Transverse colon (tissue), 4 donors: Measurements from ENCODE around the gene NOBOX. TPM values are rescaled to one million over a fixed set of nuclear protein-coding genes. Genes with fewer than 3 reads are reported as not detected.

Experiments
- DNase-seq: peaks from one replicate; pipeline ENCODE4 v3.0.0-alpha.2; 2019
- H3K27ac ChIP-seq, 4 donors: fragments of 200-600 bp; sonication (generic); 2 replicates each; pipeline ENCODE4 v1.5.1; 2016 to 2018; ENCODE audit warnings: inconsistent platforms in 4 of 4
- H3K27me3 ChIP-seq: fragments of 200-600 bp; sonication (generic); 2 replicates; pipeline ENCODE4 v1.5.1; 2017; ENCODE audit warnings: inconsistent platforms
- H3K36me3 ChIP-seq, 4 donors: fragments of 200-600 bp; sonication (generic); 2 replicates each; pipeline ENCODE4 v1.5.1; 2017 to 2019; ENCODE audit warnings: inconsistent platforms in 4 of 4
- H3K4me1 ChIP-seq, 4 donors: fragments of 200-600 bp; sonication (generic); 2 replicates each; pipeline ENCODE4 v1.5.1; 2017 to 2020; ENCODE audit warnings: inconsistent platforms in 4 of 4
- H3K4me3 ChIP-seq, 4 donors: fragments of 200-600 bp; sonication (generic); 1 replicate in 1 of 4; 2 replicates in 3 of 4; pipeline versions ENCODE4 v1.5.1 to v1.6.1; 2017 to 2019; ENCODE audit warnings: inconsistent platforms in 4 of 4
- H3K9me3 ChIP-seq, 2 donors: fragments of 200-600 bp; sonication (generic); 2 replicates each; pipeline ENCODE4 v1.5.1; 2017 to 2019; ENCODE audit warnings: inconsistent platforms in 2 of 2
- EP300 ChIP-seq: sonication (generic); formaldehyde crosslinking; IDR thresholded peaks from one replicate; pipeline ENCODE4 v1.6.1; 2017; ENCODE audit warnings: antibody characterized with exemption, low read depth
- POLR2A ChIP-seq: fragments of 450-650 bp; IDR thresholded peaks from one replicate; pipeline ENCODE4 v1.6.1; 2016; ENCODE audit warnings: antibody characterized with exemption, mild to moderate bottlenecking, moderate library complexity
- POLR2AphosphoS5 ChIP-seq, 3 donors: sonication (generic); formaldehyde crosslinking; IDR thresholded peaks; one replicate each; pipeline ENCODE4 v1.6.1; 2016; ENCODE audit warnings: antibody characterized with exemption in 3 of 3
- WGBS, 2 donors: methylation state at CpG; one replicate each; pipeline ENCODE4 v1.1.5; 2018; ENCODE audit warnings: low coverage in 1 of 2; 5-methylcytosine and 5-hydroxymethylcytosine counted together
- in situ Hi-C, 4 donors: fragments of 200-750 bp; cut with MboI; loops; one replicate each; pipeline versions ENCODE4 v1.15.0 to v1.15.1; 2017; ENCODE audit warnings: low sequenced_read_pairs in 3 of 4, low pct_ligation_motif_present in 1 of 4, low pct_unique_long_range_greater_than_20kb in 1 of 4
- intact Hi-C: fragments of 100-400 bp; cut with DNase I; formaldehyde crosslinking; loops from one replicate; pipeline ENCODE4 v1.15.1; 2023; ENCODE audit warnings: low total_unique reads
- total RNA-seq, 4 donors: library from RNA; depleted of rRNA; stranded (reverse); fragments of >200 nt; gene quantifications; one replicate each; pipeline ENCODE4 v1.1.0, GENCODE V29; 2016
- TF ChIP-seq, protein P1 (sequence below), 5 experiments: fragments of 200-600 bp in 3 of 5; fragments of 450-650 bp in 2 of 5; sonication (generic) in 3 of 5; IDR thresholded peaks; 1 replicate in 2 of 5; 2 replicates in 3 of 5; pipeline ENCODE4 v1.5.1; 2016 to 2017; ENCODE audit warnings: antibody characterized with exemption in 5 of 5, inconsistent platforms in 3 of 5, mild to moderate bottlenecking in 2 of 5, moderate library complexity in 1 of 5

NOBOX gene
- total RNA-seq, 4 donors from 2014 or later: not detected

DNA sequence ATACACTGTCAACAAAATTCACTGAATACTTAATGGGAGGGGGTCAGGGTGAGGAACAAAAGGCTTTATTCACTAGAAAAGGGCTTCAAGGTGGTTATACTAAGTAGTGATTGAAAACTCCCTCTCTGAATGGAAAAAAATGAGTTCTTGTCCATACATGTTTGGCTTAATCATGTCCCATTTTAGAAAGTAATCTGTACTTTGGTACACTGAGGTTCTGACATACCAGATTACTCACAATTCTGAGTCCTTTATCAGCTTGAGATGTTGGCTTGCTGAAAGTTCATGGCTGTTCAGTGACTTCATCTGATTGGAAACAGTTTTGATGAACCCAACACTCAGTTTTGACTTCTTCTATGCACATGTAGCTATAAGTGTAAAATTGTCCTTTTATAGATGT, 12.8 kb upstream of the NOBOX start:
- intact Hi-C loops (no loop called here), in situ Hi-C loops (no loop called here)
- Histone ChIP-seq H3K27me3 (no peaks in the 10 kb centered on the region), H3K4me1 (peaks cover 0 to 5% (median 0%) of the 10 kb centered on the region in 4 donors), H3K36me3 (no peaks in the 10 kb centered on the region), H3K9me3 (no peaks in the 10 kb centered on the region), H3K27ac (no peak overlapping the region), H3K4me3 (no peak overlapping the region)
- TF ChIP-seq EP300: no peak
- TF ChIP-seq, protein P1, sequence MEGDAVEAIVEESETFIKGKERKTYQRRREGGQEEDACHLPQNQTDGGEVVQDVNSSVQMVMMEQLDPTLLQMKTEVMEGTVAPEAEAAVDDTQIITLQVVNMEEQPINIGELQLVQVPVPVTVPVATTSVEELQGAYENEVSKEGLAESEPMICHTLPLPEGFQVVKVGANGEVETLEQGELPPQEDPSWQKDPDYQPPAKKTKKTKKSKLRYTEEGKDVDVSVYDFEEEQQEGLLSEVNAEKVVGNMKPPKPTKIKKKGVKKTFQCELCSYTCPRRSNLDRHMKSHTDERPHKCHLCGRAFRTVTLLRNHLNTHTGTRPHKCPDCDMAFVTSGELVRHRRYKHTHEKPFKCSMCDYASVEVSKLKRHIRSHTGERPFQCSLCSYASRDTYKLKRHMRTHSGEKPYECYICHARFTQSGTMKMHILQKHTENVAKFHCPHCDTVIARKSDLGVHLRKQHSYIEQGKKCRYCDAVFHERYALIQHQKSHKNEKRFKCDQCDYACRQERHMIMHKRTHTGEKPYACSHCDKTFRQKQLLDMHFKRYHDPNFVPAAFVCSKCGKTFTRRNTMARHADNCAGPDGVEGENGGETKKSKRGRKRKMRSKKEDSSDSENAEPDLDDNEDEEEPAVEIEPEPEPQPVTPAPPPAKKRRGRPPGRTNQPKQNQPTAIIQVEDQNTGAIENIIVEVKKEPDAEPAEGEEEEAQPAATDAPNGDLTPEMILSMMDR (IDR thresholded peaks at IDR 0.05): no peak
- TF ChIP-seq POLR2A: no peak
- no peak for TF ChIP-seq POLR2AphosphoS5 (IDR thresholded peaks at IDR 0.05)
- no peak for DNase-seq

DNA sequence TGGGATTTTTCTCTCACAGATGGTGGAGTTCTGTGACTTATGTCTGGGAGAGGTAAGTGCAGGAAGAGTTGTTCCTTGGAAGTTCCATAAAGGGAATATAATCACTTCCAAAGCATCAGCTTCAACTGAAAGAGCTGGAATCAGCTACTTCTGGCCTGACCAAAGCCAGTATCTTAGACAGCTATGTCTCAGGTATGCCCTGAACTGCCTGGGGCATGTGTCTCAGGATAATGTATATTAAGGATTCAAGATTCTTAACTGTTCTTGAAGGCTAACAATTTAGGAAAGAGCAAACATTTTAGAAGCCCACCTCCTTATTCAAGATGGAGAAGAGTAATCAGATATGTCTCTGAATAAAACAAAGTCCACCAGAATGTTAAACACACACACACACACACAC, 12.4 kb upstream of the NOBOX start:
- DNase-seq: no peak
- in situ Hi-C loops (no loop called here), intact Hi-C loops (loop anchor here (1.0 to 2.0 kb wide), 2 partner anchors 11 to 35 kb away; no protein-coding TSS in a partner anchor)
- no peak overlapping the region for H3K27ac ChIP-seq
- no peaks in the 10 kb centered on the region for H3K36me3 ChIP-seq
- no peak for TF ChIP-seq POLR2AphosphoS5 (IDR thresholded peaks at IDR 0.05)
- TF ChIP-seq, protein P1 (IDR thresholded peaks at IDR 0.05): no peak
- TF ChIP-seq POLR2A: no peak
- TF ChIP-seq EP300: no peak
- H3K9me3 ChIP-seq: no peaks in the 10 kb centered on the region
- peaks cover 0 to 5% (median 0%) of the 10 kb centered on the region in 4 donors for H3K4me1 ChIP-seq
- no peak overlapping the region for H3K4me3 ChIP-seq
- no peaks in the 10 kb centered on the region for H3K27me3 ChIP-seq

DNA sequence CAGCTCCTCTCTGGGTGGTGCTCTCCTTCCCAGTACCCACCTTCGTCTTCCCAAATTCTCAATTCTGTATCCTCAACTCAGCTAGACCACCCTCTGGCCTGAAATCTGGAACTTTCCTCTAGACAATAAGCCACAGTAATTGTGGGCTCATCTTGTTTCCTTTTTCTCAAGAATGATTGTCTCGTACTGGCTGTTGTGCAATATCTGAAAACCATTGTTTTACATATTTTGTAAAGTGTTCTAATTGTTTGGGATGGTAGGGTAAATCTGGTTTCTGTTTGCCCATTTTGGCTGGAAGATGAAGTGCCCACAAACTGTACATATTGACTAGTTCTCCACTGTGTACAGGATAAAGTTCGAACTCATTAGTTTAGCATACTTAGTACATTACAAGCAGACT, 11.3 kb upstream of the NOBOX start:
- DNase-seq: no peak
- no peaks in the 10 kb centered on the region for H3K9me3 ChIP-seq
- in situ Hi-C loops: no loop called here
- peaks cover 0 to 5% (median 0%) of the 10 kb centered on the region in 4 donors for H3K4me1 ChIP-seq
- intact Hi-C loops: loop anchor here (1.0 to 2.0 kb wide), 2 partner anchors 10 to 36 kb away; no protein-coding TSS in a partner anchor
- no peak for TF ChIP-seq EP300
- TF ChIP-seq POLR2A: no peak
- TF ChIP-seq, protein P1 (IDR thresholded peaks at IDR 0.05): no peak
- TF ChIP-seq POLR2AphosphoS5 (IDR thresholded peaks at IDR 0.05): no peak
- no peak overlapping the region for H3K27ac ChIP-seq
- 63 to 83% methylated on average over 3 of the region's 3 CpGs for WGBS, 2 donors
- no peaks in the 10 kb centered on the region for H3K36me3 ChIP-seq
- no peaks in the 10 kb centered on the region for H3K27me3 ChIP-seq
- H3K4me3 ChIP-seq: no peak overlapping the region

DNA sequence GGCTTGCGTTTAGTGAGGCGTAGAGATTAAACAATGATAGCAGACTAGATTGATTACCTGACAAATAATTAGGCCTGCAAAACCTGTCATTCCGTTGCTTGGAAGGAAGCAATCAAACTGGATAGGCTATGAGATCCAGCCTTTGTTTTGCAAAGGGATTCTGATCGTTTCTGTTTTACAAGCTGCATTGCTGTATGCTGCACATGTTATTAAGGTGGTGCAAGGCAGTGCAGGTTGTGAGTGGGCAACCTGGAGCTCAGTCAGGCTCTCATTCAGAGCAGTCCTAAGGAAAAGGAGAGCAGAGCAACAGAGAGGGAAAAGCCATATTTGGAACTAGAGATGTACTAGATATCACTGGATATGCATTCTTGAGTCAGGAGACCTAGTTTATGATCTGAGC, 6.9 kb upstream of the NOBOX start:
- WGBS, 2 donors: 46 to 59% methylated on average over 4 of the region's 4 CpGs
- Histone ChIP-seq H3K27me3 (no peaks in the 10 kb centered on the region), H3K4me3 (no peak overlapping the region), H3K36me3 (no peaks in the 10 kb centered on the region), H3K4me1 (peaks cover 0 to 9% (median 0%) of the 10 kb centered on the region in 4 donors), H3K9me3 (no peaks in the 10 kb centered on the region), H3K27ac (no peak overlapping the region)
- in situ Hi-C loops (no loop called here), intact Hi-C loops (no loop called here)
- TF ChIP-seq POLR2AphosphoS5 (IDR thresholded peaks at IDR 0.05) (no peak), POLR2A (no peak), EP300 (no peak)
- TF ChIP-seq, protein P1 (IDR thresholded peaks at IDR 0.05): no peak
- no peak for DNase-seq
